Erythroblast (primary cell): ENCODE measurements around the gene DLX2.

Source experiments
- GATA1 ChIP-seq: IDR thresholded peaks from 2 replicates; pipeline ENCODE4 v1.6.1; 2011; ENCODE audit warnings: low read depth, mild to moderate bottlenecking, control low read depth, low read length, moderate library complexity
- POLR2A ChIP-seq: IDR thresholded peaks from 2 replicates; pipeline ENCODE4 v1.6.1; 2011; ENCODE audit warnings: mild to moderate bottlenecking, low read length

DNA sequence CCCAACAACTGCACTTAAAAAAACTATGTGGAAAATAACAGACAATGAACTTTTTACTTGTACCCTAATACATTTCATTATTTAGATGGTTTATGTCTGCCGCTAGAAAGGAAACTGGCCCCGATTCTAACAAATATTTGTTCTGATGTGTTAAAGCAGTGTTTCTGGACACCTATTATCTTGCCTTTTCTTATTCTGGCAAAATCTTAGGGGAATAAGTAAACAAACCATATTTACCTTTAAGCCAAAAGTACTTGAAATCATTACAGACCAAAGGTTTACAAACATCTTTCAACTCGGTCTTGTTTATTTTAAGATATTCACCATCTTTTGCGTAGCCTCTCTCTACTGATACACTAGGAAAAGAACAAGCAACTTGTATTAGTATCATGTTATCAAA is 29.2 kb downstream of the DLX2 start:
- no peak for TF ChIP-seq POLR2A
- no peak for TF ChIP-seq GATA1
